GM13976 (cell line): Measurements from ENCODE around the gene GSG1L.

ENCODE experiments used
- DNase-seq: peaks from one replicate; pipeline ENCODE4 v3.0.0; 2012; ENCODE audit warnings: low spot score
- CTCF ChIP-seq: IDR thresholded peaks from 2 replicates; pipeline ENCODE4 v1.5.1; 2012; ENCODE audit warnings: borderline replicate concordance, mild to moderate bottlenecking; ENCODE audit not compliant: insufficient read depth; ENCODE audit errors: extremely low read depth, missing control alignments, control extremely low read depth
- in situ Hi-C: fragments of 300-500 bp; cut with MboI; formaldehyde crosslinking; loops from one replicate; pipeline ENCODE4 v1.12.0; 2022; ENCODE audit warnings: low sequenced_read_pairs, mixed read lengths, inconsistent platforms; ENCODE audit not compliant: unreplicated experiment

The GSG1L gene

DNA sequence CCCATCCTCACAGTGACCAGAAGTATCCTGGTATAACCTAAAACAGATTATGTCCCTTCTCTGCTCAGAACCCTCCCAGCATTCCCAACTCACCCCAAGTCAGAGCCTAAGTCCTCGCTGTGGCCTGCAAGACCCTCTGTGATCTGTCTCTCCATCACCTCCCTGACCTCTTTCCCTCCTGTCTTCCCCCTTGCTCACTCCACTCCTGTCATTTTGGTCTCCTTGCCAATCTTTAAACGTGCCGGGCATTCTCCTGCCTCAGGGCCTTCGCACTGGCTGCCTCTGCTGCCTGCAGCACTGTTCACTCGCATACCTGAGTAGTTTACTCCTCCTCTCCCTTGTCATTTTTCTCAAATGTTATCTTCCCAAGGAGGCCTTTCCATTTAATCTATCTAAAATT is 97.7 kb downstream of the GSG1L start:
- no peak for TF ChIP-seq CTCF
- DNase-seq: no peak
- in situ Hi-C loops: loop anchor here (25.0 kb wide), 1 partner anchor 272 kb away; no protein-coding TSS in a partner anchor

DNA sequence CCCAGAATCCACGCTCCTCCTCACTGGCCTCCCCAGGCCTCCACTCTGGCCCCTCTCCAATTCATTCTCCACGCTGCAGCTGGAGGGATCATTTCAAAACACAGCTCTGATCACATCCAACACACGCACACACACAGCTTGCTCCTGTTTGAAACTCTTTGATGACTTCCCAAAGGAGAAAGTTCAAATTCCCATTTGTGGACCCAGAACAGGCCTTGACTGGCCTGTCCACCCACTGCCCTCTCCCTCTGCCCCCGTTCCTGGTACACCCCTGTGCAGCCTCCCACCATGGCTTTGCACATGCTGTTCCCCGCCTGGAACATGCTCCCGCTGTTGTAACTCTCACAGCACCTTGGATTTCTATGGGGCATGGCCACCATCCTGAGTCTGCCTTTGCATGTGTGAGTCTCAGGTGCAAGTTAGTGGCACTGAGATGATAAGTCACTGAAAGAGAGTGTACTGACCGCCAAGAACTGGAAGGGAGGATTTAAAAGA is 100.0 kb downstream of the GSG1L start:
- DNase-seq: no peak
- in situ Hi-C loops: loop anchor here (25.0 kb wide), 1 partner anchor 274 kb away; no protein-coding TSS in a partner anchor
- TF ChIP-seq CTCF: no peak

DNA sequence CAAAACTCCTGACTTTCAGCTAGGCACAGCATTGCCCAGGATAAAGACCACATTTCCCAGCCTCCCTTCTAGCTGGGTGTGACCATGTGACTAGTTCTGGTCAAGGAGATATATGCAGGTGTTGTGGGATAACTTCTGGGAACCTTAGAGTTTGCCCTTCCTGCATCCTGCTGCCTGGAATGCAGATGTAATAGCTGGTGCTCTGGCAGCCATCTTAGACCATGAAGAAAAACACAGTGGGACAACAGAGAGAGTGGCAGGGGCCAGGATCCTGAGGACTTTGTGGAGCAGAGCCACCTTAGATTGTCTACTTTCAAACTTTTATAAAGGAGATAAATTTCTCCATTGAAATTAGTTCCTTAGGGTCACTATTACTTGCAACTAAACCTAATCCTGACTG is 101.3 kb downstream of the GSG1L start:
- no peak for TF ChIP-seq CTCF
- in situ Hi-C loops: loop anchor here (25.0 kb wide), 1 partner anchor 275 kb away; no protein-coding TSS in a partner anchor
- no peak for DNase-seq

GRCh38 chr16:27961296-27961620 is 102.3 kb downstream of the GSG1L start:
- no peak for DNase-seq
- in situ Hi-C loops: loop anchor here (25.0 kb wide), 1 partner anchor 276 kb away; no protein-coding TSS in a partner anchor
- no peak for TF ChIP-seq CTCF

DNA sequence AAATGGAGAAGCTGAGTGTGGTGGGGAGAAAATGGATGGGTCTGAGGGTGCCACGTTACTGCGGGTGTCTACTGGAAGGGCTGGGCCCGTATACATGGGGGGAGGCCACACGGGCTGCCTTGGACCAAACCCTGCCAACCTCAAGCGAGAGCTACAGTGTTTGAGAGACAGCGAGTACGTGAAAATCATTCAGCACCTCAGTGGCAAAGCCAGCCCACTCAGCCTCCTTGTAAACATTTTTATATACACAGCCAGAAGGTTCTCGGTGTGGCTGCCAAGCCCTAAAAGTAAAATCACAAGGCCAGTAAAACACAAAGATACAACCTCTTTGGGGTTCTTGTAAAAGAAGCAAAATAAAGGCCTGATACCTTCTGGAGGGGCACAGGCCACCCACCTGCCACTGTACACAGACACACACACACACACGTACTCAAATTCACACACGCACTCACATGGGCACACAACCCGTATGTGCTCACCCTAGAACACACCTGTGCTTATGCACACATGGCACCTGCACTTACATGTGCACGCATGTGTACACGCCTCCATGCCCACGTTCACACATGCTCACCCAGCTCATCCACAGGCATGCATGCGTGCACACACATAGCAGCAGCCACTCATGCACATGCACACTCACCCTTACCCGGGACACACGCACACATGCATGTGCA is 102.8 kb downstream of the GSG1L start:
- no peak for TF ChIP-seq CTCF
- DNase-seq: no peak
- in situ Hi-C loops: loop anchor here (25.0 kb wide), 1 partner anchor 277 kb away; no protein-coding TSS in a partner anchor

- TF ChIP-seq CTCF: no peak
- DNase-seq: no peak
- in situ Hi-C loops: loop anchor here (25.0 kb wide), 1 partner anchor 277 kb away; no protein-coding TSS in a partner anchor
Measured at GRCh38 chr16:27959914-27960313, 103.6 kb downstream of the GSG1L start.
